ENCODE measurements around the gene MLC1.

Gene MLC1

GRCh38 chr22:50048836-50049235 is 36.4 kb downstream of the MLC1 start:
- Histone ChIP-seq H2BK5ac (ENCODE audit: low read length) (no peak overlapping the region), H3K14ac (ENCODE audit: low read length) (peak overlapping the region; percentile 47), H3K27ac (replicated peaks; ENCODE audit: low read length) (no peak overlapping the region), H3K9me3 (replicated peaks in 1 of 2; ENCODE audit: control insufficient read depth in 2 of 2, insufficient read depth in 1 of 2, low read depth in 1 of 2, low read length in 2 of 2) (peaks cover 0 to 4% of the 10 kb centered on the region in 2 donors), H4K8ac (ENCODE audit: low read depth, low read length) (no peak overlapping the region), H3K36me3 (replicated peaks in 1 of 2; ENCODE audit: control insufficient read depth in 2 of 2, insufficient read depth in 2 of 2, low read length in 2 of 2) (no peaks in the 10 kb centered on the region), H3K23ac (ENCODE audit: low read depth, low read length, poor library complexity) (no peak overlapping the region), H3K4me3 (ENCODE audit: low read length in 2 of 2) (no peak overlapping the region), H2AK5ac (ENCODE audit: low read depth, low read length) (peak overlapping the region; percentile 21), H3K18ac (ENCODE audit: low read length) (peak overlapping the region; percentile 76), H4K91ac (ENCODE audit: low read depth, low read length, poor library complexity) (no peak overlapping the region), H3K79me1 (ENCODE audit: low read depth, low read length) (peaks cover 4% of the 10 kb centered on the region), H2BK120ac (ENCODE audit: low read depth, low read length) (no peak overlapping the region), H3K27me3 (ENCODE audit: control insufficient read depth in 3 of 3, insufficient read depth in 3 of 3, low read depth in 1 of 3, low read length in 3 of 3) (peaks cover 0 to 8% (median 0%) of the 10 kb centered on the region in 3 experiments), H3K4me1 (ENCODE audit: control insufficient read depth in 2 of 2, insufficient read depth in 1 of 2, low read depth in 1 of 2, low read length in 2 of 2) (peaks cover 0 to 2% of the 10 kb centered on the region in 2 donors), H2BK12ac (ENCODE audit: low read length) (no peak overlapping the region), H2BK15ac (ENCODE audit: low read length) (no peak overlapping the region), H3K4me2 (ENCODE audit: insufficient read depth, low read length, poor library complexity, severe bottlenecking) (no peak overlapping the region), H3K4ac (ENCODE audit: low read length) (peak overlapping the region; percentile 37), H2AFZ (ENCODE audit: low read length) (no peak overlapping the region), H3K9ac (ENCODE audit: low read depth, low read length, poor library complexity) (no peak overlapping the region)
- no CpG with 5 or more reads among the region's 17 CpGs for WGBS, 2 donors (ENCODE audit: extremely low coverage in 2 of 2, insufficient read length in 2 of 2, insufficient replicate concordance in 1 of 2)
- no peak for DNase-seq (ENCODE audit: low spot score)

DNA sequence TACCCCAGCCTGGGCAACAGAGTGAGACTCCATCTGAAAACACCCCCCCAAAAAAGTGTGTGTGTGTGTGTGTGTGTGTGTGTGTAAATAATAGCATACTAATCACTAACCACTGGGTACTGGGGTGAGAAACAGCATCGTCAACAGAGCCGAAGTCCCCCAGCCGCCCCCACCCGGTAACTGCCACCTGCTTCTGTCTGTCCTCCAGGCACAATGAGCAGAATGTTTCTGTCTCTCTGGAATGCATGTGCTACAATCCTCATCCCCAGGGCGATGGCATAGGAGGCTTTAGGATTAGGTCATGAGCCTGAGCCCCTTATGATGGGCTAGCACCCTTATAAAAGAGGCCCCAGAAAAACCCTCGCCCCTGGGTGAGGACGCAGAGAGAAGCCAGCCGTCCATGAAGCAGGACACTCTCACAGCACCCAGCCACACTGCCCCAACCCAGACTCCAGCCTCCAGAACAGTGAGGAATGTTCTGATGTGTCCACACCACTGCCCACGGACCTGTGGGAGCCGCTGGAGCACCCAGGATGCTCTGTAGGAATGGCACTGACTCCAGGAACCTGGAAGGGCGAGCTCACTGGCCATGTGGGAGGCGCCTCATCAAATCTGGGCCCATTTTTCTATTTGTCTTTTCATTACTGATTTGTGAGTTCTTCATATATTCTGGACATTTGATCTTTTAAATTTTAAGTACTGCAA is 37.0 kb downstream of the MLC1 start:
- Histone ChIP-seq H3K9me3 (replicated peaks in 1 of 2; ENCODE audit: control insufficient read depth in 2 of 2, insufficient read depth in 1 of 2, low read depth in 1 of 2, low read length in 2 of 2) (no peaks in the 10 kb centered on the region), H2BK12ac (ENCODE audit: low read length) (peak overlapping the region; percentile 90), H3K14ac (ENCODE audit: low read length) (no peak overlapping the region), H4K91ac (ENCODE audit: low read depth, low read length, poor library complexity) (no peak overlapping the region), H3K4me1 (ENCODE audit: control insufficient read depth in 2 of 2, insufficient read depth in 1 of 2, low read depth in 1 of 2, low read length in 2 of 2) (peaks cover 0 to 2% of the 10 kb centered on the region in 2 donors), H3K79me1 (ENCODE audit: low read depth, low read length) (peaks cover 4% of the 10 kb centered on the region), H3K23ac (ENCODE audit: low read depth, low read length, poor library complexity) (no peak overlapping the region), H3K18ac (ENCODE audit: low read length) (peak overlapping the region; percentile 76), H3K4me2 (ENCODE audit: insufficient read depth, low read length, poor library complexity, severe bottlenecking) (no peak overlapping the region), H3K4me3 (ENCODE audit: low read length in 2 of 2) (no peak overlapping the region), H2BK120ac (ENCODE audit: low read depth, low read length) (no peak overlapping the region), H3K4ac (ENCODE audit: low read length) (no peak overlapping the region), H3K27ac (replicated peaks; ENCODE audit: low read length) (no peak overlapping the region), H3K9ac (ENCODE audit: low read depth, low read length, poor library complexity) (no peak overlapping the region), H2BK5ac (ENCODE audit: low read length) (no peak overlapping the region), H2AFZ (ENCODE audit: low read length) (no peak overlapping the region), H3K36me3 (replicated peaks in 1 of 2; ENCODE audit: control insufficient read depth in 2 of 2, insufficient read depth in 2 of 2, low read length in 2 of 2) (no peaks in the 10 kb centered on the region), H2BK15ac (ENCODE audit: low read length) (no peak overlapping the region), H3K27me3 (ENCODE audit: control insufficient read depth in 3 of 3, insufficient read depth in 3 of 3, low read depth in 1 of 3, low read length in 3 of 3) (peaks cover 0 to 8% (median 0%) of the 10 kb centered on the region in 3 experiments), H2AK5ac (ENCODE audit: low read depth, low read length) (no peak overlapping the region), H4K8ac (ENCODE audit: low read depth, low read length) (no peak overlapping the region)
- no CpG with 5 or more reads among the region's 12 CpGs for WGBS, 2 donors (ENCODE audit: extremely low coverage in 2 of 2, insufficient read length in 2 of 2, insufficient replicate concordance in 1 of 2)
- DNase-seq (ENCODE audit: low spot score) = no peak

GRCh38 chr22:50047346-50047745 is 37.9 kb downstream of the MLC1 start:
- Histone ChIP-seq H3K9ac (ENCODE audit: low read depth, low read length, poor library complexity) (no peak overlapping the region), H3K4me1 (ENCODE audit: control insufficient read depth in 2 of 2, insufficient read depth in 1 of 2, low read depth in 1 of 2, low read length in 2 of 2) (peaks cover 0 to 2% of the 10 kb centered on the region in 2 donors), H3K23ac (ENCODE audit: low read depth, low read length, poor library complexity) (no peak overlapping the region), H3K9me3 (replicated peaks in 1 of 2; ENCODE audit: control insufficient read depth in 2 of 2, insufficient read depth in 1 of 2, low read depth in 1 of 2, low read length in 2 of 2) (no peaks in the 10 kb centered on the region), H3K27me3 (ENCODE audit: control insufficient read depth in 3 of 3, insufficient read depth in 3 of 3, low read depth in 1 of 3, low read length in 3 of 3) (peaks cover 0 to 8% (median 0%) of the 10 kb centered on the region in 3 experiments), H3K4ac (ENCODE audit: low read length) (no peak overlapping the region), H3K14ac (ENCODE audit: low read length) (no peak overlapping the region), H3K36me3 (replicated peaks in 1 of 2; ENCODE audit: control insufficient read depth in 2 of 2, insufficient read depth in 2 of 2, low read length in 2 of 2) (no peaks in the 10 kb centered on the region), H2AFZ (ENCODE audit: low read length) (no peak overlapping the region), H2BK12ac (ENCODE audit: low read length) (peak overlapping the region; percentile 22), H4K8ac (ENCODE audit: low read depth, low read length) (no peak overlapping the region), H3K79me1 (ENCODE audit: low read depth, low read length) (peaks cover 4% of the 10 kb centered on the region), H3K4me2 (ENCODE audit: insufficient read depth, low read length, poor library complexity, severe bottlenecking) (no peak overlapping the region), H2BK120ac (ENCODE audit: low read depth, low read length) (no peak overlapping the region), H3K4me3 (ENCODE audit: low read length in 2 of 2) (no peak overlapping the region), H2BK15ac (ENCODE audit: low read length) (no peak overlapping the region), H2AK5ac (ENCODE audit: low read depth, low read length) (no peak overlapping the region), H2BK5ac (ENCODE audit: low read length) (no peak overlapping the region), H3K27ac (replicated peaks; ENCODE audit: low read length) (no peak overlapping the region), H4K91ac (ENCODE audit: low read depth, low read length, poor library complexity) (no peak overlapping the region), H3K18ac (ENCODE audit: low read length) (peak overlapping the region; percentile 80)
- WGBS, 2 donors (ENCODE audit: extremely low coverage in 2 of 2, insufficient read length in 2 of 2, insufficient replicate concordance in 1 of 2) = no CpG with 5 or more reads among the region's 16 CpGs
- DNase-seq (ENCODE audit: low spot score) = no peak

- Histone ChIP-seq H2BK15ac (ENCODE audit: low read length) (no peak overlapping the region), H3K9ac (ENCODE audit: low read depth, low read length, poor library complexity) (no peak overlapping the region), H2AFZ (ENCODE audit: low read length) (no peak overlapping the region), H2BK5ac (ENCODE audit: low read length) (no peak overlapping the region), H3K23ac (ENCODE audit: low read depth, low read length, poor library complexity) (peak overlapping the region; percentile 55), H3K9me3 (replicated peaks in 1 of 2; ENCODE audit: control insufficient read depth in 2 of 2, insufficient read depth in 1 of 2, low read depth in 1 of 2, low read length in 2 of 2) (no peaks in the 10 kb centered on the region), H3K18ac (ENCODE audit: low read length) (peak overlapping the region; percentile 64), H3K14ac (ENCODE audit: low read length) (no peak overlapping the region), H3K4ac (ENCODE audit: low read length) (no peak overlapping the region), H2BK120ac (ENCODE audit: low read depth, low read length) (no peak overlapping the region), H4K8ac (ENCODE audit: low read depth, low read length) (no peak overlapping the region), H4K91ac (ENCODE audit: low read depth, low read length, poor library complexity) (no peak overlapping the region), H3K36me3 (replicated peaks in 1 of 2; ENCODE audit: control insufficient read depth in 2 of 2, insufficient read depth in 2 of 2, low read length in 2 of 2) (no peaks in the 10 kb centered on the region), H3K4me3 (ENCODE audit: low read length in 2 of 2) (no peak overlapping the region), H3K27ac (replicated peaks; ENCODE audit: low read length) (no peak overlapping the region), H3K4me1 (ENCODE audit: control insufficient read depth in 2 of 2, insufficient read depth in 1 of 2, low read depth in 1 of 2, low read length in 2 of 2) (peaks cover 0 to 2% of the 10 kb centered on the region in 2 donors), H3K4me2 (ENCODE audit: insufficient read depth, low read length, poor library complexity, severe bottlenecking) (no peak overlapping the region), H3K79me1 (ENCODE audit: low read depth, low read length) (peaks cover 2% of the 10 kb centered on the region), H2AK5ac (ENCODE audit: low read depth, low read length) (peak overlapping the region; percentile 8), H2BK12ac (ENCODE audit: low read length) (peak overlapping the region; percentile 58), H3K27me3 (ENCODE audit: control insufficient read depth in 3 of 3, insufficient read depth in 3 of 3, low read depth in 1 of 3, low read length in 3 of 3) (peaks cover 0 to 8% (median 0%) of the 10 kb centered on the region in 3 experiments)
- no peak for DNase-seq (ENCODE audit: low spot score)
- WGBS, 2 donors (ENCODE audit: extremely low coverage in 2 of 2, insufficient read length in 2 of 2, insufficient replicate concordance in 1 of 2) = no CpG with 5 or more reads among the region's 27 CpGs
These were observed 38.6 kb downstream of the MLC1 start for GRCh38 chr22:50046481-50047245.
